ENCODE results near the gene CYP27A1.

DNA sequence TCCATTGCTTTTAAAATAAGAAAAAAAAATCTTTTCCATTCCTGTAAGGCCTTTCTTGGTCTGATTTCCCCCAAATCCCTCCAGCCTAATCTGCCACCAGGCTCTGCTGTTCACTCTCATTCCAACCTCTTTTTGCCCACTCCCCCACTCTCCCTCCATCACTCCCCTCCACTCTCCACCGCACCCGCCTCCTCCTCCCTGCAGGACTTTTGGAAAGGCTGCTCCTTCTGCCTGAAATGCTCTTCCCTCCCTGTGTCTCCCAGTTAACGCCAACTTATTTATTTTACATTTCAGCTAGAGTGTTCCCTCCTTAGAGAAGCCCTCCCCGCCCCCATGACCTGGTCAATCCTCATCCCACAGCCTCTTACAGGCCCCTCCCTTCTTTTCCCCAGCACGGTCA lies 72.9 kb downstream of the CYP27A1 start:
- TF ChIP-seq ZFP3 (CRISPR knock-in tag; IDR thresholded peaks at IDR 0.05) (no peak), BACH2 (CRISPR knock-in tag; IDR thresholded peaks at IDR 0.05; ENCODE audit: borderline replicate concordance) (no peak), ZFP30 (CRISPR knock-in tag; IDR thresholded peaks at IDR 0.05) (no peak), ESRRG (CRISPR knock-in tag; IDR thresholded peaks at IDR 0.05) (no peak), ZC3H10 (CRISPR knock-in tag; IDR thresholded peaks at IDR 0.05) (no peak), CSDC2 (CRISPR knock-in tag; IDR thresholded peaks at IDR 0.05) (no peak), RARB (CRISPR knock-in tag; IDR thresholded peaks at IDR 0.05) (no peak), ZNF70 (CRISPR knock-in tag; IDR thresholded peaks at IDR 0.05) (no peak), OSR1 (CRISPR knock-in tag; IDR thresholded peaks at IDR 0.05) (no peak), SNAI2 (CRISPR knock-in tag; IDR thresholded peaks at IDR 0.05) (no peak)
- TF ChIP-seq, protein P1, sequence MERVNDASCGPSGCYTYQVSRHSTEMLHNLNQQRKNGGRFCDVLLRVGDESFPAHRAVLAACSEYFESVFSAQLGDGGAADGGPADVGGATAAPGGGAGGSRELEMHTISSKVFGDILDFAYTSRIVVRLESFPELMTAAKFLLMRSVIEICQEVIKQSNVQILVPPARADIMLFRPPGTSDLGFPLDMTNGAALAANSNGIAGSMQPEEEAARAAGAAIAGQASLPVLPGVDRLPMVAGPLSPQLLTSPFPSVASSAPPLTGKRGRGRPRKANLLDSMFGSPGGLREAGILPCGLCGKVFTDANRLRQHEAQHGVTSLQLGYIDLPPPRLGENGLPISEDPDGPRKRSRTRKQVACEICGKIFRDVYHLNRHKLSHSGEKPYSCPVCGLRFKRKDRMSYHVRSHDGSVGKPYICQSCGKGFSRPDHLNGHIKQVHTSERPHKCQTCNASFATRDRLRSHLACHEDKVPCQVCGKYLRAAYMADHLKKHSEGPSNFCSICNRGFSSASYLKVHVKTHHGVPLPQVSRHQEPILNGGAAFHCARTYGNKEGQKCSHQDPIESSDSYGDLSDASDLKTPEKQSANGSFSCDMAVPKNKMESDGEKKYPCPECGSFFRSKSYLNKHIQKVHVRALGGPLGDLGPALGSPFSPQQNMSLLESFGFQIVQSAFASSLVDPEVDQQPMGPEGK (CRISPR knock-in tag; IDR thresholded peaks at IDR 0.05; ENCODE audit: borderline replicate concordance) = no peak
- TF ChIP-seq, protein P2, sequence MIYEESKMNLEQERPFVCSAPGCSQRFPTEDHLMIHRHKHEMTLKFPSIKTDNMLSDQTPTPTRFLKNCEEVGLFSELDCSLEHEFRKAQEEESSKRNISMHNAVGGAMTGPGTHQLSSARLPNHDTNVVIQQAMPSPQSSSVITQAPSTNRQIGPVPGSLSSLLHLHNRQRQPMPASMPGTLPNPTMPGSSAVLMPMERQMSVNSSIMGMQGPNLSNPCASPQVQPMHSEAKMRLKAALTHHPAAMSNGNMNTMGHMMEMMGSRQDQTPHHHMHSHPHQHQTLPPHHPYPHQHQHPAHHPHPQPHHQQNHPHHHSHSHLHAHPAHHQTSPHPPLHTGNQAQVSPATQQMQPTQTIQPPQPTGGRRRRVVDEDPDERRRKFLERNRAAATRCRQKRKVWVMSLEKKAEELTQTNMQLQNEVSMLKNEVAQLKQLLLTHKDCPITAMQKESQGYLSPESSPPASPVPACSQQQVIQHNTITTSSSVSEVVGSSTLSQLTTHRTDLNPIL (CRISPR knock-in tag; IDR thresholded peaks at IDR 0.05; ENCODE audit: low read depth) = no peak

Data from SK-N-SH treated with all-trans-retinoic acid at 6 μM for 48 hours (cell line).